Smooth muscle cell (in vitro differentiated cells): ENCODE data around the gene GALE. TPM values are rescaled to one million over a fixed set of nuclear protein-coding genes. Genes with fewer than 3 reads are reported as not detected.

Experiments
- DNase-seq: peaks from one replicate; lab custom pipeline; 2025; ENCODE audit not compliant: unreplicated experiment; lab: John Stamatoyannopoulos, UW
- H2AFZ ChIP-seq: fragments of 200-600 bp; sonication (generic); 2 replicates; pipeline ENCODE4 v1.6.0; 2016; ENCODE audit warnings: antibody characterized with exemption, low read depth, mild to moderate bottlenecking
- H3F3A ChIP-seq: fragments of 200-600 bp; sonication (generic); 2 replicates; pipeline ENCODE4 v1.6.0; 2017; ENCODE audit warnings: antibody characterized with exemption, low read depth
- H3K27ac ChIP-seq: fragments of 200-600 bp; sonication (generic); 2 replicates; pipeline ENCODE4 v1.5.1; 2016; ENCODE audit warnings: low read depth, mild to moderate bottlenecking
- H3K27me3 ChIP-seq: fragments of 200-600 bp; sonication (generic); 2 replicates; pipeline ENCODE4 v1.6.1; 2016; ENCODE audit warnings: low read depth, mild to moderate bottlenecking
- H3K36me3 ChIP-seq: fragments of 200-600 bp; sonication (generic); 2 replicates; pipeline ENCODE4 v1.5.1; 2016; ENCODE audit warnings: low read depth
- H3K4me1 ChIP-seq: fragments of 200-600 bp; sonication (generic); 2 replicates; pipeline ENCODE4 v1.5.1; 2016; ENCODE audit warnings: low read depth
- H3K4me2 ChIP-seq: fragments of 200-600 bp; sonication (generic); 2 replicates; pipeline ENCODE4 v1.6.0; 2016; ENCODE audit warnings: mild to moderate bottlenecking
- H3K4me3 ChIP-seq: fragments of 200-600 bp; sonication (generic); 2 replicates; pipeline ENCODE4 v1.5.1; 2016; ENCODE audit warnings: mild to moderate bottlenecking
- H3K79me2 ChIP-seq: fragments of 200-600 bp; sonication (generic); 2 replicates; pipeline ENCODE4 v1.6.0; 2016; ENCODE audit warnings: low read depth, mild to moderate bottlenecking
- H3K9ac ChIP-seq: fragments of 200-600 bp; sonication (generic); 2 replicates; pipeline ENCODE4 v1.6.0; 2016; ENCODE audit warnings: low read depth
- H3K9me3 ChIP-seq: fragments of 200-600 bp; sonication (generic); replicated peaks from 2 replicates; pipeline ENCODE4 v1.5.1; 2016; ENCODE audit warnings: low read depth
- H4K20me1 ChIP-seq: fragments of 200-600 bp; sonication (generic); 2 replicates; pipeline ENCODE4 v1.6.0; 2016; ENCODE audit warnings: low read depth
- WGBS: methylation state at CpG from one replicate; pipeline ENCODE4 v1.1.7; 2016; ENCODE audit warnings: low lambda C conversion rate; 5-methylcytosine and 5-hydroxymethylcytosine counted together
- polyA plus RNA-seq: library from polyadenylated mRNA; unstranded; fragments of >200 nt; fragmentation: Nextera tagmentation; extraction: Ambion mirVana; gene quantifications from 2 replicates; pipeline ENCODE4 v1.2.1, GENCODE V29; 2016
- total RNA-seq: library from RNA; depleted of rRNA; stranded (reverse); fragments of >200 nt; gene quantifications from 2 replicates; pipeline ENCODE4 v1.2.3, GENCODE V29; 2014
- TF ChIP-seq, protein P1 (sequence below): fragments of 200-600 bp; sonication (generic); IDR thresholded peaks from 2 replicates; pipeline ENCODE4 v1.5.1; 2017; ENCODE audit warnings: borderline replicate concordance, mild to moderate bottlenecking, antibody characterized with exemption; ENCODE audit not compliant: insufficient read depth, poor library complexity, severe bottlenecking

The GALE gene
- total and polyA plus RNA-seq, 2 experiments from 2014 or later = 51.7 to 75.2 TPM

GRCh38 chr1:23768733-23769132, 31.8 kb downstream of the GALE start:
- no peaks in the 10 kb centered on the region for H3K9me3 ChIP-seq
- no peaks in the 10 kb centered on the region for H3F3A ChIP-seq
- no peak overlapping the region for H3K9ac ChIP-seq
- TF ChIP-seq, protein P1, sequence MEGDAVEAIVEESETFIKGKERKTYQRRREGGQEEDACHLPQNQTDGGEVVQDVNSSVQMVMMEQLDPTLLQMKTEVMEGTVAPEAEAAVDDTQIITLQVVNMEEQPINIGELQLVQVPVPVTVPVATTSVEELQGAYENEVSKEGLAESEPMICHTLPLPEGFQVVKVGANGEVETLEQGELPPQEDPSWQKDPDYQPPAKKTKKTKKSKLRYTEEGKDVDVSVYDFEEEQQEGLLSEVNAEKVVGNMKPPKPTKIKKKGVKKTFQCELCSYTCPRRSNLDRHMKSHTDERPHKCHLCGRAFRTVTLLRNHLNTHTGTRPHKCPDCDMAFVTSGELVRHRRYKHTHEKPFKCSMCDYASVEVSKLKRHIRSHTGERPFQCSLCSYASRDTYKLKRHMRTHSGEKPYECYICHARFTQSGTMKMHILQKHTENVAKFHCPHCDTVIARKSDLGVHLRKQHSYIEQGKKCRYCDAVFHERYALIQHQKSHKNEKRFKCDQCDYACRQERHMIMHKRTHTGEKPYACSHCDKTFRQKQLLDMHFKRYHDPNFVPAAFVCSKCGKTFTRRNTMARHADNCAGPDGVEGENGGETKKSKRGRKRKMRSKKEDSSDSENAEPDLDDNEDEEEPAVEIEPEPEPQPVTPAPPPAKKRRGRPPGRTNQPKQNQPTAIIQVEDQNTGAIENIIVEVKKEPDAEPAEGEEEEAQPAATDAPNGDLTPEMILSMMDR = no peak
- H4K20me1 ChIP-seq = peaks cover 9% of the 10 kb centered on the region
- H3K36me3 ChIP-seq = peaks cover 5% of the 10 kb centered on the region
- 61% methylated on average over 5 of the region's 5 CpGs for WGBS
- no peak for DNase-seq
- H3K4me3 ChIP-seq = no peak overlapping the region
- no peaks in the 10 kb centered on the region for H3K79me2 ChIP-seq
- no peaks in the 10 kb centered on the region for H3K27me3 ChIP-seq
- H3K4me1 ChIP-seq = no peaks in the 10 kb centered on the region
- no peak overlapping the region for H3K27ac ChIP-seq
- no peak overlapping the region for H2AFZ ChIP-seq
- no peak overlapping the region for H3K4me2 ChIP-seq

- peaks cover 15% of the 10 kb centered on the region for H3F3A ChIP-seq
- TF ChIP-seq, protein P1 = no peak
- H3K4me2 ChIP-seq = no peak overlapping the region
- H4K20me1 ChIP-seq = peaks cover 53% of the 10 kb centered on the region
- no peaks in the 10 kb centered on the region for H3K9me3 ChIP-seq
- no peaks in the 10 kb centered on the region for H3K4me1 ChIP-seq
- H3K9ac ChIP-seq = no peak overlapping the region
- WGBS = 95% methylated on average over 7 of the region's 7 CpGs
- H3K36me3 ChIP-seq = peaks cover 11% of the 10 kb centered on the region
- no peak overlapping the region for H3K27ac ChIP-seq
- no peak overlapping the region for H2AFZ ChIP-seq
- no peaks in the 10 kb centered on the region for H3K79me2 ChIP-seq
- DNase-seq = no peak
- no peaks in the 10 kb centered on the region for H3K27me3 ChIP-seq
- no peak overlapping the region for H3K4me3 ChIP-seq
Observed at GRCh38 chr1:23763041-23763577, 37.4 kb downstream of the GALE start.

DNA sequence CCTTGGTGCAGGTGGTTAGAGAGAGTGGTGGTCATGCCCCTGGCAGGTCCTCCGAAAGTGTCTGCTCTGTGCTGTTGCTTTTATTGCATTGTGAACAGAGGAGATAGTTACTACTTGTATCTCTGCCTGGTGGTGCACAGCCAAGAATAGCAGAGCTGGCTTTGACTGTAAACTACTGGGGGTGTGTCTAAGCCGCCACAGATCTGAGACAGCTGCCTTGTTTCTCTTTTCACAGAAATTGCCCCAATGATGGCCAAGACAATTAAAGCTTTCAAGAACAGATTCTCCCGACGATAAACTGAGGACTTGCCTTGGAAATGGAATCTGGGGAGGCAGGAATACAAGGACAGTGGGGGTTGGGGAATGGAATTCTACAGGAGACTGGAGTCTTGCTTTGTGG, 41.3 kb downstream of the GALE start:
- H3K4me3 ChIP-seq = no peak overlapping the region
- peaks cover 80% of the 10 kb centered on the region for H4K20me1 ChIP-seq
- no peaks in the 10 kb centered on the region for H3K4me1 ChIP-seq
- TF ChIP-seq, protein P1 = no peak
- H3K9ac ChIP-seq = no peak overlapping the region
- no peak for DNase-seq
- WGBS = 70% methylated on average over 4 of the region's 4 CpGs
- no peak overlapping the region for H3K27ac ChIP-seq
- no peak overlapping the region for H2AFZ ChIP-seq
- H3K27me3 ChIP-seq = no peaks in the 10 kb centered on the region
- peaks cover 22% of the 10 kb centered on the region for H3K36me3 ChIP-seq
- H3K9me3 ChIP-seq = no peaks in the 10 kb centered on the region
- H3K4me2 ChIP-seq = no peak overlapping the region
- H3F3A ChIP-seq = peaks cover 20% of the 10 kb centered on the region
- no peaks in the 10 kb centered on the region for H3K79me2 ChIP-seq

- H3K79me2 ChIP-seq = peaks cover 5% of the 10 kb centered on the region
- H2AFZ ChIP-seq = no peak overlapping the region
- H3K36me3 ChIP-seq = peaks cover 35% of the 10 kb centered on the region
- H3K27ac ChIP-seq = no peak overlapping the region
- H3K4me1 ChIP-seq = no peaks in the 10 kb centered on the region
- 100% methylated on average over 1 of the region's 1 CpG for WGBS
- peaks cover 85% of the 10 kb centered on the region for H4K20me1 ChIP-seq
- H3K4me3 ChIP-seq = no peak overlapping the region
- DNase-seq = no peak
- no peak overlapping the region for H3K9ac ChIP-seq
- H3K9me3 ChIP-seq = no peaks in the 10 kb centered on the region
- H3F3A ChIP-seq = peaks cover 20% of the 10 kb centered on the region
- H3K4me2 ChIP-seq = no peak overlapping the region
- TF ChIP-seq, protein P1 = no peak
- no peaks in the 10 kb centered on the region for H3K27me3 ChIP-seq
Observed at GRCh38 chr1:23757812-23758211, 42.7 kb downstream of the GALE start.
